Heart left ventricle (tissue), 16 donors: ENCODE results near the gene C17orf78. TPM values are rescaled to one million over a fixed set of nuclear protein-coding genes. Genes with fewer than 3 reads are reported as not detected.
A peak's percentile ranks its signal among the peaks of the same experiment; 100 is the strongest.
"Not testable (repeated sequence)": the region's sequence is repeated elsewhere in the genome, so short reads cannot be mapped to it uniquely, and the experiment has no call there.

Experiments used
- ATAC-seq, 4 donors: fragments of 200-7000 bp; cut with Tn5 transposase; one replicate each; pipeline ENCODE4 v1.9.1; 2020 to 2022; ENCODE audit warnings: moderate library complexity in 4 of 4, mild to moderate bottlenecking in 3 of 4, moderate number of reproducible peaks in 1 of 4
- DNase-seq, 5 donors: peaks; one replicate each; pipeline ENCODE4 v3.0.0-alpha.2; 2020
- H3K27ac ChIP-seq, 12 donors: fragments of 200-600 bp; sonication (generic) in 4 of 12; one replicate each; pipeline versions ENCODE4 v1.5.0 to v1.8.0; 2016 to 2022; ENCODE audit warnings: mild to moderate bottlenecking in 2 of 12
- H3K27me3 ChIP-seq, 9 donors: fragments of 200-600 bp; sonication (generic) in 2 of 9; one replicate each; pipeline versions ENCODE4 v1.5.1 to v1.8.0; 2016 to 2022; ENCODE audit warnings: mild to moderate bottlenecking in 3 of 9
- H3K36me3 ChIP-seq, 9 donors: fragments of 200-600 bp; sonication (generic) in 2 of 9; one replicate each; pipeline versions ENCODE4 v1.5.0 to v1.8.0; 2018 to 2022; ENCODE audit warnings: mild to moderate bottlenecking in 2 of 9
- H3K4me1 ChIP-seq, 12 donors: fragments of 200-600 bp; sonication (generic) in 4 of 12; one replicate each; pipeline versions ENCODE4 v1.5.0 to v1.8.0; 2016 to 2022; ENCODE audit warnings: mild to moderate bottlenecking in 3 of 12
- H3K4me3 ChIP-seq, 12 donors: fragments of 200-600 bp; sonication (generic) in 4 of 12; one replicate each; pipeline versions ENCODE4 v1.5.0 to v1.8.0; 2017 to 2022; ENCODE audit warnings: mild to moderate bottlenecking in 9 of 12, moderate library complexity in 4 of 12
- H3K9me3 ChIP-seq, 12 donors: fragments of 200-600 bp; sonication (generic) in 4 of 12; one replicate each; pipeline versions ENCODE4 v1.5.0 to v1.8.0; 2016 to 2022; ENCODE audit warnings: mild to moderate bottlenecking in 1 of 12
- CTCF ChIP-seq, 12 donors: fragments of 200-600 bp; sonication (generic) in 4 of 12; IDR thresholded peaks; one replicate each; pipeline versions ENCODE4 v1.5.0 to v1.8.0; 2018 to 2022; ENCODE audit warnings: antibody characterized with exemption in 12 of 12, mild to moderate bottlenecking in 5 of 12
- POLR2A ChIP-seq, 2 donors: fragments of 450-650 bp; IDR thresholded peaks; one replicate each; pipeline ENCODE4 v1.6.1; 2017; ENCODE audit warnings: antibody characterized with exemption in 2 of 2, mild to moderate bottlenecking in 2 of 2, moderate library complexity in 2 of 2
- WGBS, 4 donors: extraction: QIAGEN DNeasy Blood & Tissue Kit in 2 of 4; methylation state at CpG; one replicate each; pipeline versions ENCODE4 v1.1.5 to v1.1.7; 2013 to 2018; 5-methylcytosine and 5-hydroxymethylcytosine counted together
- intact Hi-C, 10 donors: fragments of 100-400 bp; cut with DNase I; formaldehyde crosslinking; loops; one replicate each; pipeline versions ENCODE4 v1.11.1 to v1.14.2; 2022
- polyA plus RNA-seq, 2 donors: library from polyadenylated mRNA; stranded (reverse); fragments of 200-250 nt; gene quantifications; one replicate each; pipeline ENCODE4 v1.2.3, GENCODE V29; 2013
- total RNA-seq, 9 donors: library from RNA; depleted of rRNA in 2 of 9; stranded (reverse); fragments of >200 nt in 2 of 9; fragmentation: NEBNext Ultra II Directional in 3 of 9; extraction: Animal tissue kit (Norgen Biotek cat#: 25700) in 3 of 9; gene quantifications; one replicate each; pipeline versions ENCODE4 v1.1.0 to v1.2.4, GENCODE V29; 2016 to 2023
- donor health status: ischemic (EF 13 %, LVEDD 7.1; RV severe dilation, severe dysfunction).
- donor health status: healthy with polysubstance abuse.
- donor health status: DM: no; HTN: yes; CAD: no.
- donor health status: DM: no; HTN: no; CAD: no.
- donor health status: ischemic (EF 25% LVEDD 6.9; RV normal size, moderate dysfunction).
- donor health status: ischemic (EF 25% LVEDD 5.7; RV mildly dilated, moderate dysfunction).
- donor health status: healthy.
- donor health status: DM: yes; HTN: yes; CAD: no.
- donor health status: ischemic (EF 35%, LVEDD 5.7; RV mildly dilated, moderate dysfunction).
- donor health status: nonischemic (EF 11% LVEDD 7.7; RV severe dilation, severe dysfunction).
- donor health status: DM: yes; HTN: yes; CAD: no.
- donor health status: PGD.
- donor health status: ischemic (EF 29% LVEDD 5.4; RV normal size, mild dysfunction).
- donor health status: nonischemic (EF 23%, LVEDD 6.1; RV moderate dilation, normal function).

C17orf78 gene
- total and polyA plus RNA-seq, 11 donors = not detected

- no peaks in the 10 kb centered on the region for H3K9me3 ChIP-seq
- peak in 1 of 12 donors; percentile 7 for TF ChIP-seq CTCF (IDR thresholded peaks at IDR 0.05)
- no peak for TF ChIP-seq POLR2A (IDR thresholded peaks at IDR 0.05)
- H3K36me3 ChIP-seq = peaks cover 2 to 87% (median 67%) of the 10 kb centered on the region in 9 donors
- H3K4me3 ChIP-seq = no peak overlapping the region
- no peak overlapping the region for H3K27ac ChIP-seq
- ATAC-seq (no peak), DNase-seq (no peak)
- WGBS, 4 donors = 78 to 85% (median 79%) methylated on average over 4 of the region's 4 CpGs
- intact Hi-C loops = no loop called here
- no peaks in the 10 kb centered on the region for H3K4me1 ChIP-seq
- no peaks in the 10 kb centered on the region for H3K27me3 ChIP-seq
These were observed 62.4 kb downstream of the C17orf78 start for GRCh38 chr17:37438141-37438540.

GRCh38 chr17:37440424-37440823 is 64.6 kb downstream of the C17orf78 start:
- ATAC-seq (no peak), DNase-seq (no peak)
- Histone ChIP-seq H3K4me3 (no peak overlapping the region), H3K36me3 (peaks cover 2 to 94% (median 82%) of the 10 kb centered on the region in 9 donors), H3K4me1 (no peaks in the 10 kb centered on the region), H3K9me3 (no peaks in the 10 kb centered on the region), H3K27ac (no peak overlapping the region), H3K27me3 (no peaks in the 10 kb centered on the region)
- TF ChIP-seq POLR2A (IDR thresholded peaks at IDR 0.05) = no peak
- no peak for TF ChIP-seq CTCF (IDR thresholded peaks at IDR 0.05)
- 96 to 100% (median 97%) methylated on average over 2 of the region's 2 CpGs for WGBS, 4 donors
- intact Hi-C loops = no loop called here

GRCh38 chr17:37441369-37442014 is 65.7 kb downstream of the C17orf78 start:
- H3K27me3 ChIP-seq, DNase-seq, H3K4me3 ChIP-seq, H3K9me3 ChIP-seq, ATAC-seq, intact Hi-C loops, H3K4me1 ChIP-seq, H3K27ac ChIP-seq: not testable (repeated sequence)
- peaks cover 2 to 95% (median 88%) of the 10 kb centered on the region in 9 donors for H3K36me3 ChIP-seq
- WGBS, 4 donors = 92 to 94% (median 93%) methylated on average over 12 of the region's 12 CpGs

Other genes with a start within 250 kb of the C17orf78 start
- gene ACACA, start 30.9 kb downstream of the C17orf78 start, total RNA-seq = 10 to 100 TPM; 14.0 to 33.0 (median 16.1) TPM
- gene ACACA, start 30.9 kb downstream of the C17orf78 start, polyA plus RNA-seq = 10 to 100 TPM in 1 of 2 donors, 1 to 10 TPM in 1; 6.2 to 15.1 TPM
- 10 to 100 TPM in 8 of 9 donors, 1 to 10 TPM in 1; 9.6 to 19.4 (median 13.2) TPM for gene TADA2A, start 30.9 kb downstream of the C17orf78 start, total RNA-seq
- 1 to 10 TPM; 5.7 to 8.5 TPM for gene TADA2A, start 30.9 kb downstream of the C17orf78 start, polyA plus RNA-seq
- gene DUSP14, start 113.9 kb downstream of the C17orf78 start, total RNA-seq = 10 to 100 TPM; 13.4 to 39.1 (median 16.5) TPM
- gene DUSP14, start 113.9 kb downstream of the C17orf78 start, polyA plus RNA-seq = 10 to 100 TPM in 1 of 2 donors, 1 to 10 TPM in 1; 9.9 to 24.2 TPM
- 10 to 100 TPM; 20.0 to 52.4 (median 34.8) TPM for gene SYNRG, start 233.4 kb downstream of the C17orf78 start, total RNA-seq
- 10 to 100 TPM in 1 of 2 donors, 1 to 10 TPM in 1; 5.7 to 11.7 TPM for gene SYNRG, start 233.4 kb downstream of the C17orf78 start, polyA plus RNA-seq